GM23338 (cell line): ENCODE measurements around the gene CPNE7.

ENCODE experiments used
- EZH2 ChIP-seq: fragments of 200-600 bp; sonication (generic); IDR thresholded peaks from one replicate; pipeline ENCODE4 v1.8.0; 2017; ENCODE audit warnings: antibody characterized with exemption, mild to moderate bottlenecking, low read depth; ENCODE audit not compliant: unreplicated experiment
- EZH2phosphoT487 ChIP-seq: fragments of 200-600 bp; sonication (generic); IDR thresholded peaks from one replicate; pipeline ENCODE4 v1.8.1; 2018; ENCODE audit warnings: antibody characterized with exemption; ENCODE audit not compliant: unreplicated experiment
- JUNB ChIP-seq: IDR thresholded peaks from one replicate; pipeline ENCODE4 v1.6.1; 2016; ENCODE audit warnings: antibody characterized with exemption; ENCODE audit not compliant: unreplicated experiment
- POLR2AphosphoS5 ChIP-seq: IDR thresholded peaks from 2 replicates; pipeline ENCODE4 v1.6.1; 2016; ENCODE audit warnings: antibody characterized with exemption, low read depth
- STAT1 ChIP-seq: IDR thresholded peaks from one replicate; pipeline ENCODE4 v1.6.1; 2016; ENCODE audit warnings: antibody characterized with exemption; ENCODE audit not compliant: unreplicated experiment
- TF ChIP-seq, protein P1 (sequence below), 2 experiments: fragments of 200-600 bp in 1 of 2; sonication (generic) in 1 of 2; conservative IDR thresholded peaks; 2 replicates each; pipeline versions ENCODE4 v1.5.1 to v1.6.1; 2016 to 2017; ENCODE audit warnings: antibody characterized with exemption in 2 of 2, low read depth in 2 of 2, mild to moderate bottlenecking in 2 of 2, moderate library complexity in 1 of 2

DNA sequence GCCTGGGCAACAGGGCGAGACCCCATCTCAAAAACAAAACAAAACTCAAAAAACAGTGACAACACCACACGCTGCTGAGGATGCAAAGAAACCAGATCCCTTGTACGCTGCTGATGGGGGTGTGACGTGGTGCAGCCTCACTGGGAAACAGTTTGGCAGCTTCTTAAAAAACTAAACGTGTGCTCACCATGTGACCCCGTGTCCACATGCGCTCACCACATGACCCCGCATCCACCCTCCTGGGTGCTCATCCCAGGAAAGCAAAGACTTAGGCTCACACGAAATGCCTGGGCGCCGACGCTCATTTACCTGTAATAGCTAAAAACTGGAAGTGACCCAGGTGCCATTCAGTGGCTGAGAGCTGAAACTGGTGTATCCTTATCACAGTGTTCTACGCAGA, 35.0 kb upstream of the CPNE7 start:
- TF ChIP-seq JUNB = no peak
- no peak for TF ChIP-seq POLR2AphosphoS5
- TF ChIP-seq, protein P1, sequence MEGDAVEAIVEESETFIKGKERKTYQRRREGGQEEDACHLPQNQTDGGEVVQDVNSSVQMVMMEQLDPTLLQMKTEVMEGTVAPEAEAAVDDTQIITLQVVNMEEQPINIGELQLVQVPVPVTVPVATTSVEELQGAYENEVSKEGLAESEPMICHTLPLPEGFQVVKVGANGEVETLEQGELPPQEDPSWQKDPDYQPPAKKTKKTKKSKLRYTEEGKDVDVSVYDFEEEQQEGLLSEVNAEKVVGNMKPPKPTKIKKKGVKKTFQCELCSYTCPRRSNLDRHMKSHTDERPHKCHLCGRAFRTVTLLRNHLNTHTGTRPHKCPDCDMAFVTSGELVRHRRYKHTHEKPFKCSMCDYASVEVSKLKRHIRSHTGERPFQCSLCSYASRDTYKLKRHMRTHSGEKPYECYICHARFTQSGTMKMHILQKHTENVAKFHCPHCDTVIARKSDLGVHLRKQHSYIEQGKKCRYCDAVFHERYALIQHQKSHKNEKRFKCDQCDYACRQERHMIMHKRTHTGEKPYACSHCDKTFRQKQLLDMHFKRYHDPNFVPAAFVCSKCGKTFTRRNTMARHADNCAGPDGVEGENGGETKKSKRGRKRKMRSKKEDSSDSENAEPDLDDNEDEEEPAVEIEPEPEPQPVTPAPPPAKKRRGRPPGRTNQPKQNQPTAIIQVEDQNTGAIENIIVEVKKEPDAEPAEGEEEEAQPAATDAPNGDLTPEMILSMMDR (conservative IDR thresholded peaks at IDR 0.05; ENCODE audit: low read depth in 2 of 2) = no peak
- no peak for TF ChIP-seq EZH2
- no peak for TF ChIP-seq STAT1
- TF ChIP-seq EZH2phosphoT487 = no peak
